OCI-M2 (cell line): ENCODE data around the gene AKAP17A.
A peak's percentile ranks its signal among the peaks of the same experiment; 100 is the strongest.

Experiments
- DNase-seq: peaks from one replicate; lab custom pipeline; 2025; ENCODE audit not compliant: unreplicated experiment; lab: John Stamatoyannopoulos, UW

AKAP17A gene

DNA sequence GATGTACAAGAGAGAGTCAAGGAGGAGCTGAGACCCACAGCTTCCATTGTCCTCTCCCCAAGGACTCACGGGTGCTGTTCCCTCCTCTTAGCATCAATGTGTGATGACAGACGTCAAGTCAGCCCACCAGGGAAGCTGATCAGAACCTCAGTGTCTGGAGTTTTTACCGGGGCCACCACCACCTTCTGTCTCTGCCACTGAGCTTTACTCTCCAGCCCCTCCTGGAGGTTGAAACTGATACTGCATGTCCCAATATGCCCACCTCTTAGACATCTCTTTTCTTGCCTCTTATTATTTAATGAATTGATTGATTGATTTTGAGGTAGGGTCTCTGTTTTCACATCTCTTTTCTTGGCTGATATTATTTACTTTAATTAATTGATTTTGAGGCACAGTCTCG is 10.3 kb upstream of the AKAP17A start:
- DNase-seq = peak; percentile 50

GRCh38 chrX:1582686-1583437 is 8.5 kb upstream of the AKAP17A start:
- DNase-seq = no peak

DNA sequence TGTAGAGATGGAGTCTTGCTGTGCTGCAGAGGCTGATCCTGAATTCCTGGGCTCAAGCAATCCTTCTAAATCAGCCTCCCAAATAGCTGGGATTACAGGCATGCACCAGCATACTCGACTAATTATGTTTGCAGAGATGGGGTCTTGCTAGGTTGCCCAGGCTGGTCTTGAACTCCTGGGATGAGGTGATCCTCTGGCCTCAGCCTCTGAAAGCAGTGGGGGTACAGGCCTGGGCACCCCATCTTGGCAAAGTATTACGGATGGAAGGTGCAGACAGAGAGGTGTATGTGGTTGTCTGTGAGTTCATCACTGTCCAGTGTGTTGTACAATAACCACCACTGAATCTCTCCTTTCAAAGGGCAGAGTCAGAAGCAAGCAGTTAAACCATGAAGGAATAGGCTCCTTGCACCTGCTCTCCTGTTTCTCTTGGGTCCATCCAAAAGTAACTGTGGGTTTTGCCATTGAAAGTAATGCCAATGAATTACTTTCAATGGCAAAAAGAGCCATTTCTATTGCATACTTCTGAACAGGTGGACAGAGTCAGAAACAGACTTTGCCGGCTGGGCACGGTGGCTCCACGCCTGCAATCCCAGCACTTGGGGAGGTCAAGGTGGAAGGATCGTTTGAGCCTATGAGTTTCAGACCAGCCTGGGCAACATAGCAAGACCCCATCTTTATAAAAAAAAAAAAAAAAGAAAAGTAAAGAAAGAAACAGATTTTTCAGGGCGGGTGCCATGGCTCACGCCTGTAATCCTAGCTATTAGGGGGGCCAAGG is 7.0 kb upstream of the AKAP17A start:
- DNase-seq = no peak

DNA sequence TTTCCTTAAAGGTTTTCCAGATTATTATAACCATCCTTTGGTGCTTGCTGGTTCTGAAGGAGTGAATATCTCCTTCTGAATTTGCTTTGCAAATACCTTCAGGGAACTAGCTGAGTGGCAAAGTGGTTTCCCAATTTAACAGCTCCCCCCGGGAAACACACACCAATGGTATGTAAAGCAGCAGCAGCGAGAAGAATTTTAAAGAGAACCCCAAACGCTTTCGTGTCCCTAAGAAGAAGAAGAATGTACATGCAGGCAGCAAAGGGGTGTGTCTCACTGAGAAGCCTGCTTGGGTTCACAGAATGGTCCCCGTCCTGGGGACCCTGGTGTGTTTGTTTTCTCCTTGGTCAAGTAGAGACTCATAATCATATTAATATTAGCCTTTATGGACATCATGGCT is 4.2 kb upstream of the AKAP17A start:
- DNase-seq = no peak

DNA sequence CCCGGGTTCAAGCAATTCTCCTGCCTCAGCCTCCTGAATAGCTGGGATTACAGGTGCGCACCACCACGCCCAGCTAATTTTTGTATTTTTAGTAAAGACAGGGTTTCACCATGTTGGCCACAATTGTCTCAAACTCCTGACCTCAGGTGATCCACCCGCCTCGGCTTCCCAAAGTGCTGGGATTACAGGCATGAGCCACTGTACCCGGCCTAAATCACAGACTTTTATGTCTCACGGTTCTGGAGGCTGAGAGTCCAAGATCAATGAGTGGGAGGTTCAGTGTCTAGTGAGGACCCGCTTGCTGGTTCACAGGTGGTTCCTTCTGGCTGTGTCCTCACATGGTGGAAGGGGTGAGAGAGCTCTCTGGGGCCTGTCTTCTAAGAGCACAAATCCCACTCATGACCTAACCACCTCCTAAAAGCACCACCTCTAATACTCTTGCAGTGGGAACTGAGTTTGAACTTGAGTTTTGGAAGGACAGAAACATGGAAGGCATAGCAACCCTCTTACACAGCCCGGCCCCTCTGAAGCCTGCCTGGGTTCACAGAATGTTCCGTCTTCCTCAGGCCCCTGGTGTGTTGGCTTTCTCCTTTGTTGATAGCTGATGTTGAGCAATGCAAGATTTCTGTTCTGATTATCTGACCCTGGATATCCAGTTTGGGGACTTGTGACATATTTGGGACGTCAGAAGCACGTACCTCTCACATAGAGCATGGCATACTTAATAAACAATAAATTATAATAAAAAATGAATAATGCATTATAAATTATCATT is 1.9 kb upstream of the AKAP17A start:
- DNase-seq = no peak

GRCh38 chrX:1591863-1592469 is 562 bp downstream of the AKAP17A start:
- DNase-seq = no peak

GRCh38 chrX:1592470-1593142 is 1.2 kb downstream of the AKAP17A start:
- no peak for DNase-seq

DNA sequence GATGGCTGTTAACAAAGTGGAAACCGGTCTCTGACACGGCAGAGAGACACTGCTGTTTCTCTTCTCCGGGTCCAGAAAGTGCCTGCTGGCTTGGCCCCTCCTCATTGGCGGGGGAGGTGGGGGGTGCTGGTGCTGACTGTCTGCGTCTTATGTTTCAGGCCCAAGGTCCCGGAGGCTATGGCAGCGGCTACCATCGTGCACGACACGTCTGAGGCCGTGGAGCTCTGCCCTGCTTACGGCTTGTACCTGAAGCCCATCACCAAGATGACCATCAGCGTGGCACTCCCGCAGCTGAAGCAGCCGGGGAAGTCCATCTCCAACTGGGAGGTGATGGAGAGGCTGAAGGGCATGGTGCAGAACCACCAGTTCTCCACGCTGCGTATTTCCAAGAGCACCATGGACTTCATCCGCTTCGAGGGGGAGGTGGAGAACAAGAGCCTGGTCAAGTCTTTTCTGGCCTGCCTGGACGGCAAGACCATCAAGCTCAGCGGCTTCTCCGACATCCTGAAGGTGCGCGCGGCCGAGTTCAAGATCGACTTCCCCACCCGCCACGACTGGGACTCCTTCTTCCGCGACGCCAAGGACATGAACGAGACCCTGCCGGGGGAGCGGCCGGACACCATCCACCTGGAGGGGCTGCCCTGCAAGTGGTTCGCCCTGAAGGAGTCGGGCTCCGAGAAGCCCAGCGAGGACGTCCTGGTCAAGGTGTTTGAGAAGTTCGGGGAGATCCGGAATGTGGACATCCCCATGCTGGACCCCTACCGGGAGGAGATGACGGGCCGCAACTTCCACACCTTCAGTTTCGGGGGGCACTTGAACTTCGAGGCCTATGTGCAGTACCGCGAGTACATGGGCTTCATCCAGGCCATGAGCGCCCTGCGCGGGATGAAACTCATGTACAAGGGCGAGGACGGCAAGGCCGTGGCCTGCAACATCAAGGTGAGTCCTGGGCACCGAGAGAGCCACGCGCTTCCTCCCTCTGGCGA is 2.2 kb downstream of the AKAP17A start:
- DNase-seq = no peak

DNA sequence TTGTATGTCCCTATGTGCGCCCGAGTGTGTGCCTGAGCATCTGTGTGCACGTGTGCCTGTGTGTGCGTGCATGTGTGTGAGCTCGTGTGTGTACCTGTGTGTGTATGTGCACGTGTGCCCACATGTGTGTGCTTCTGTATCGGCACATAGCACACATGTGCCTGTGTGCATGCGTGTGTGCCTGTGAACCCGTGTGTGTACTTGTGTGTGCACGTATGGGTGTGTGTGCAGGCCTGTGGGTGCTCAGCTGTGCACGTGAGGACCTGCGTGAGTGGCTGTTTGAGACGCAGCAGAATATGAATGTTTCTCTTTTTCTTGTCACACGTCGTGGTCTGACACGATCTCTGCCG is 4.3 kb downstream of the AKAP17A start:
- no peak for DNase-seq

- DNase-seq = no peak
Observed at GRCh38 chrX:1596676-1597344, 5.4 kb downstream of the AKAP17A start.

DNA sequence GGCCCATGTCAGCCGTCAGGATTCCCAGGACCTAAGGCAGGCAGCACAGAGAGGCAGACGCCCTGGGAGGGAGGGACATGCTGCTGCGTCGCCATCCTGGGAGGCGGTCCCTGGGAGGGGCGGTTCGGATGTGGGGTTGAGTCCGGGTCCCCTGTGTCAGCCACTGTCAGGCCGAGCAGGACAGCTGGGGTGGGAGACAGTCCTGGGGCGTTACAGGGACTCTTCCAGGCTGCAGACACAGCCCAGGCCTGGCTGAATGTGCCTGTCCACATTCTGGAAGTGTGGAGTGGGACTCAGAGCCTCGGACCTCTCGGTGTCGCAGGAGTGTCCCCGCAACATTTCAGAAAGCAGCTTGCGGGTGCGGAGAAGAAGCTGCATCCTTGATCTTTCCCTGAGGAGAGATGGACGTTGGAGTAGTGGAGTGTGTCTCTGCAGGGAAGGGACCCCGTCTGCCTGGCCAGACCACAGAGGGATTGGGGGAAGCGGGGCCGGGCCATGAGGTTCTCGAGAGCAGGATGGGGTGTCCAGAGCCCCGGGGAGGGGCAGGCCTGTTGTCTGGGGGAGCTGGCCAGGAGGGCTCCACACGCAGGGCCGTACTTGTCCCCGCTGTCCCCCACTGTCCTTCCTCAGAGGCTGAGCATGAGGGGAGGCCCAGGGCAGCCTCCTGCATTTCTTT is 6.1 kb downstream of the AKAP17A start:
- DNase-seq = no peak

- DNase-seq = no peak
Observed at GRCh38 chrX:1598021-1598875, 6.8 kb downstream of the AKAP17A start.

GRCh38 chrX:1598876-1599790 is 7.7 kb downstream of the AKAP17A start:
- DNase-seq = no peak

DNA sequence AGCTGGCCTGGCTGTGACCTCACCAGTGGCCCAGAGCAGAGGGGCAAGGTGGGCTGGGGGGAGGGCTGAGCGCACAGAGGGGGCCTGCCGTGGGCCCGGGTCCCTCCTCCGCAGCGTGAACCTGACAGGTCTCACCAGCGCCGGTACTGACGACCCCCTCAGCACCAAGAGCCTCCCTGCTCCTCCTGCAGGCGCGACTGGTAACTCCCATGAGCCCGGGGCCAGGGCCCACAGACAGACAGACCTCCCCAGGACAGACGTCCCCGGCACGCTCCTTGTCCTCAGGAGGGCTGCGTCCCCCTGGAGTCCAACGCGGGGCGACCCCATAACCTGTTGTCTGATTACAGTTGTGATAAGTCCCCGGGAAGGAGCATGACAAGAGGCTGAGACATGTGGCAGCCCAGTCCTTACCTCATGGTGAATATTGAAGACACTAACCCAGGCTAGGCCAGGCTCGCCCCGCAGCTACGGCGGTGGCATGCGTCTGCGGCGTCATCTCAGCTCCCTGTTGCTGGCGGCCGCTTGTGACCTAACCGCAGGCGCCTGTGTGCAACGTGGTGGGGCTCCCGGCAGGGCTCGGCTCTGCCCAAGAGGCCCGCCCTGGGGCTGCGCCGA is 8.5 kb downstream of the AKAP17A start:
- DNase-seq = no peak

DNA sequence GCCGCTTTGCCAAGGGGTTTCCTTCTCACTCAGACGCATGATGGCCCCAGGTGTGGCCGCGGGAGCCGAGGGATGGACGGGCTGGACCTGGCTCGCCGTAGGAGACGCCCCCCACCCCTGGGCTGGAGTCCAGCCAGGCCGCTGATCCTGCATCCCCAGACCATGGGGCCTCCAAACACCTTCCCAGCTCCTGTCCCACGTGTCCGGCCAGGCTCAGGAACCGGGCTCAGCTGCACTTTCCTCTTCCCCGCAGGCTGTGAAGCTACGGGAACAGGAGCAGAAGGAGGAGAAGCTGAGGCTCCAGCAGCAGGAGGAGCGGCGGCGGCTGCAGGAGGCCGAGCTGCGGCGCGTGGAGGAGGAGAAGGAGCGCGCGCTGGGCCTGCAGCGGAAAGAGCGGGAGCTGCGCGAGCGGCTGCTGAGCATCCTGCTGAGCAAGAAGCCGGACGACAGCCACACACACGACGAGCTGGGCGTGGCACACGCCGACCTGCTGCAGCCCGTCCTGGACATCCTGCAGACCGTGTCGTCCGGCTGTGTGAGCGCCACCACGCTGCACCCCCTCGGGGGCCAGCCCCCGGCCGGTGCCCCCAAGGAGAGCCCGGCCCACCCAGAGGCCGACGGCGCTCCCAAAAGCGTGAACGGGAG is 9.1 kb downstream of the AKAP17A start:
- no peak for DNase-seq
